Measurements from ENCODE around the gene ZFP82. TPM values are rescaled to one million over a fixed set of nuclear protein-coding genes. Genes with fewer than 3 reads are reported as not detected.

The ZFP82 gene
- total RNA-seq, 2 experiments from 2014 or later, result 6.0 to 6.7 TPM

Other genes with a start within 250 kb of the ZFP82 start
- gene ZNF565, start 204.0 kb downstream of the ZFP82 start, total RNA-seq, result 1 to 10 TPM; 2.7 to 3.3 TPM
- gene ZNF146, start 203.5 kb downstream of the ZFP82 start, total RNA-seq, result 10 to 100 TPM; 59.5 to 65.0 TPM
- gene ZFP14, start 39.4 kb downstream of the ZFP82 start, total RNA-seq, result 1 to 10 TPM; 5.3 to 6.8 TPM
- 1 to 10 TPM; 7.8 to 9.6 TPM for gene ZNF566, start 70.9 kb upstream of the ZFP82 start, total RNA-seq
- 10 to 100 TPM; 10.6 to 13.7 TPM for gene ZNF260, start 109.6 kb upstream of the ZFP82 start, total RNA-seq
- 10 to 100 TPM; 14.0 to 14.7 TPM for gene ZNF529, start 154.6 kb upstream of the ZFP82 start, total RNA-seq
- gene ZNF382, start 186.7 kb upstream of the ZFP82 start, total RNA-seq, result 10 to 100 TPM; 13.4 to 13.8 TPM
- gene ZNF461, start 248.2 kb upstream of the ZFP82 start, total RNA-seq, result 1 to 10 TPM; 7.4 to 9.8 TPM

Measured in activated CD4-positive, alpha-beta T cell treated with anti-CD3 and anti-CD28 coated beads, Interleukin-2, amount 10 ng/mL, durations not matched to agents 7 days and 5 days (primary cell).